Lung (tissue), 12 donors: ENCODE data around the gene RPUSD4. TPM values are rescaled to one million over a fixed set of nuclear protein-coding genes. Genes with fewer than 3 reads are reported as not detected.
"Not testable (repeated sequence)": the region's sequence is repeated elsewhere in the genome, so short reads cannot be mapped to it uniquely, and the experiment has no call there.

Source experiments
- ATAC-seq: fragments of 200-7000 bp; cut with Tn5 transposase; one replicate; pipeline ENCODE4 v1.9.1; 2020; ENCODE audit warnings: moderate number of reproducible peaks; ENCODE audit not compliant: insufficient read depth, low FRiP score
- DNase-seq, 3 donors: peaks; one replicate each; pipeline ENCODE4 v3.0.0-alpha.2; 2013 to 2017
- H3K27ac ChIP-seq, 2 donors: one replicate each; pipeline ENCODE4 v1.5.1; 2013; ENCODE audit warnings: mild to moderate bottlenecking in 2 of 2, moderate library complexity in 2 of 2, control low read depth in 1 of 2, inconsistent platforms in 1 of 2, low read depth in 1 of 2, low read length in 1 of 2
- H3K27me3 ChIP-seq, 3 donors: one replicate each; pipeline ENCODE4 v1.5.1; 2013; ENCODE audit warnings: low read length in 2 of 3; ENCODE audit not compliant: control insufficient read depth in 3 of 3, insufficient read depth in 3 of 3
- H3K36me3 ChIP-seq, 4 donors: one replicate each; pipeline ENCODE4 v1.5.1; 2013; ENCODE audit warnings: low read length in 4 of 4, mild to moderate bottlenecking in 1 of 4, moderate library complexity in 1 of 4; ENCODE audit not compliant: control insufficient read depth in 4 of 4, insufficient read depth in 4 of 4
- H3K4me1 ChIP-seq, 5 donors: one replicate each; pipeline ENCODE4 v1.5.1; 2013; ENCODE audit warnings: low read length in 5 of 5, mild to moderate bottlenecking in 2 of 5, moderate library complexity in 1 of 5; ENCODE audit not compliant: control insufficient read depth in 5 of 5, insufficient read depth in 5 of 5
- H3K4me3 ChIP-seq: one replicate; pipeline ENCODE4 v1.5.1; 2013; ENCODE audit warnings: mild to moderate bottlenecking, control low read depth, moderate library complexity
- H3K9ac ChIP-seq, 2 donors: one replicate each; pipeline ENCODE4 v1.5.1; 2013; ENCODE audit warnings: low read length in 2 of 2, control low read depth in 1 of 2; ENCODE audit not compliant: insufficient read depth in 1 of 2
- H3K9me3 ChIP-seq, 4 donors: one replicate each; pipeline ENCODE4 v1.5.1; 2013; ENCODE audit warnings: low read length in 3 of 4, mild to moderate bottlenecking in 1 of 4, moderate library complexity in 1 of 4; ENCODE audit not compliant: control insufficient read depth in 4 of 4, insufficient read depth in 3 of 4
- WGBS, 2 donors: extraction: QIAGEN DNeasy Blood & Tissue Kit; methylation state at CpG; one replicate each; pipeline ENCODE4 v1.1.7; 2013; 5-methylcytosine and 5-hydroxymethylcytosine counted together
- polyA plus RNA-seq, 2 donors: library from polyadenylated mRNA; stranded (reverse); fragments of 200-250 nt; gene quantifications; one replicate each; pipeline ENCODE4 v1.2.1, GENCODE V29; 2013
- total RNA-seq, 2 donors: library from RNA; depleted of rRNA in 1 of 2; stranded (reverse); fragments of >200 nt in 1 of 2; gene quantifications; one replicate each; pipeline ENCODE4 v1.2.1, GENCODE V29; 2014 to 2021
- TF ChIP-seq, protein P1 (sequence below): IDR thresholded peaks from 2 replicates; pipeline ENCODE4 v1.5.1; 2012; ENCODE audit warnings: mild to moderate bottlenecking; ENCODE audit errors: control extremely low read depth, extremely low read depth
- donor health status: control.
- donor health status: control.
- donor health status: Bipolar disorder and iron deficiency.
- donor health status: healthy.
- donor health status: DM: yes; HTN: yes; CAD: no.

RPUSD4 gene
- total and polyA plus RNA-seq, 4 donors = 13.3 to 27.8 (median 19.8) TPM

DNA sequence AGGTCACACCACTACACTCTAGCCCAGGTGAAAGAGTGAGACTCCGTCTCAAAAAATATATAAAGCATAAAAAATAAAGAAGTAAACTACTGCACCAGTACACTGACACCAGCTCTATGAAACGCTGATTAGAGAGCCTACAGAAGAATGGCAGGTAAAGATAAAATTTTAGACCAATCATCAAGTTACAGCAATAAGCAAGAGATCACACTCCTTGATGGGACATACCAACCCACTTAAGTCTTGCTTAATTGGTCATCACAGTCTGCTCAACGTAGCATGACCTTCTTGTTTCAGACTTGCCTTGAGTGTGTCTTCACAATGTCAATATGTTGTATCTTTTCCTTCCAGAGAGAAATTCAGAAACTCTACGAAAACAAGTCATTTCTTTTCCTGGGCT, 44.8 kb upstream of the RPUSD4 start:
- H3K36me3 ChIP-seq = peaks cover 5 to 17% (median 9%) of the 10 kb centered on the region in 4 donors

DNA sequence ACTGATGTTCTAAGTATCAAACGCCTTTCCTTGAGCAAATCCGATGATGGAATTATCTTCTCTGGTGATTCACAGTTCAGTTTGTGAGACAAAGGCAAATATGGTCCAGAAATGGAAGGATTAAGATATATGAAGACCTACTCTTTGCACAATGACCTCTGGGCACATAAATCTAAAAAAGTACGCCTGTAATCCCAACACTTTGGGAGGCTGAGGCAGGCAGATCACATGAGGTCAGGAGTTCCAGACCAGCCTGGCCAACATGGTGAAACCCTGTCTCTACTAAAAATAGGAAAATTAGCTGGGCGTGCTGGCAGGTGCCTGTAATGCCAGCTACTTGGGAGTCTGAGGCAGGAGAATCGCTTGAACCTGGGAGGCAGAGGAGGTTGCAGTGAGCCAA, 44.1 kb upstream of the RPUSD4 start:
- not testable (repeated sequence) for H3K9me3 ChIP-seq, H3K9ac ChIP-seq, DNase-seq, H3K4me3 ChIP-seq, H3K27me3 ChIP-seq, H3K4me1 ChIP-seq, ATAC-seq, H3K27ac ChIP-seq
- 97 to 98% methylated on average over 5 of the region's 5 CpGs for WGBS, 2 donors
- peaks cover 5 to 17% (median 9%) of the 10 kb centered on the region in 4 donors for H3K36me3 ChIP-seq

More for the DNA sequence above, 44.8 kb upstream of the RPUSD4 start:
- H3K4me3 ChIP-seq = no peak overlapping the region
- H3K9ac ChIP-seq = no peak overlapping the region
- H3K27me3 ChIP-seq = no peaks in the 10 kb centered on the region
- TF ChIP-seq, protein P1, sequence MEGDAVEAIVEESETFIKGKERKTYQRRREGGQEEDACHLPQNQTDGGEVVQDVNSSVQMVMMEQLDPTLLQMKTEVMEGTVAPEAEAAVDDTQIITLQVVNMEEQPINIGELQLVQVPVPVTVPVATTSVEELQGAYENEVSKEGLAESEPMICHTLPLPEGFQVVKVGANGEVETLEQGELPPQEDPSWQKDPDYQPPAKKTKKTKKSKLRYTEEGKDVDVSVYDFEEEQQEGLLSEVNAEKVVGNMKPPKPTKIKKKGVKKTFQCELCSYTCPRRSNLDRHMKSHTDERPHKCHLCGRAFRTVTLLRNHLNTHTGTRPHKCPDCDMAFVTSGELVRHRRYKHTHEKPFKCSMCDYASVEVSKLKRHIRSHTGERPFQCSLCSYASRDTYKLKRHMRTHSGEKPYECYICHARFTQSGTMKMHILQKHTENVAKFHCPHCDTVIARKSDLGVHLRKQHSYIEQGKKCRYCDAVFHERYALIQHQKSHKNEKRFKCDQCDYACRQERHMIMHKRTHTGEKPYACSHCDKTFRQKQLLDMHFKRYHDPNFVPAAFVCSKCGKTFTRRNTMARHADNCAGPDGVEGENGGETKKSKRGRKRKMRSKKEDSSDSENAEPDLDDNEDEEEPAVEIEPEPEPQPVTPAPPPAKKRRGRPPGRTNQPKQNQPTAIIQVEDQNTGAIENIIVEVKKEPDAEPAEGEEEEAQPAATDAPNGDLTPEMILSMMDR = no peak
- DNase-seq (no peak), ATAC-seq (no peak)
- H3K4me1 ChIP-seq = no peaks in the 10 kb centered on the region
- no peaks in the 10 kb centered on the region for H3K9me3 ChIP-seq
- H3K27ac ChIP-seq = no peak overlapping the region
- 94% methylated on average over 4 of the region's 4 CpGs for WGBS, 2 donors

DNA sequence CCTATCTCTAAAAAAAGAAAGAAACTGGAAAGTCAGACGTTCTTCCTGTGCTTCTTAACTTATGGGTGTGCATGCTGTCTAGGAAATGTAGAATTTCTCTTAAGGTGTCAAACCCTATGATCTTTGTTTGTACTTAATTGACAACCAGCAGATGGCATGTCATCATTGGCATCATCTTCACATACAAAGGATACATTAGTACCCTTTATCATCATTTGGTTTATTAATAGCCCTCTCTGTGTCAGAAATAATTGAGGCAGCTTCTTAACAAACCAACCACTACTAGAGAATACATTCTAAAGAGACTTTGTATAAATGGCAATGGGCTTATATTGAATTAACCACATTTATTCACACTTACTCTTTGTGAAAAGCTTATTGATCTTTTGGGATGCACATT, 43.4 kb upstream of the RPUSD4 start:
- Histone ChIP-seq H3K27ac (no peak overlapping the region), H3K4me1 (no peaks in the 10 kb centered on the region), H3K4me3 (no peak overlapping the region), H3K9me3 (no peaks in the 10 kb centered on the region), H3K27me3 (no peaks in the 10 kb centered on the region), H3K36me3 (peaks cover 5 to 17% (median 9%) of the 10 kb centered on the region in 4 donors), H3K9ac (no peak overlapping the region)
- DNase-seq = no peak
- whole genome bisulfite sequencing, 2 donors = 56 to 78% methylated on average over 1 of the region's 1 CpG
- TF ChIP-seq, protein P1 = no peak
- ATAC-seq = no peak

DNA sequence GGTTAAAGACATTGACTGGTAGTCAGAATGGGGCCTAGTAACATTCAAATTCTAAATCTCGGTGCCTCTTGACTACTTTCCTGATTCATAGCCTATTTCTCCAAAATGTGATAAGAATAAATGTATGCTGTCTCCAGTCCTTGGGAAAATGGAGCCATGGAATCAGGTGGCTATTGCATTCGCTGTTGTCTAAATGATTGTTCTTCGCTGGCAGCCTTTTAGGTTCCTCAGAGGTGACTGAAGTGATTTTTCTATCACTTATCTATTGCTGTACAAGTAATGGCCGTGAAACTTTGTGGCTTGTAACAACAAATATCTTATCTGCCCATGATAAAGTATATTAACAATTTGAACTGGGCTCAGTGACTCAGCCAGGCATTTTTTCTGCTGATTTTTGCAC, 41.8 kb upstream of the RPUSD4 start:
- H3K27me3 ChIP-seq = no peaks in the 10 kb centered on the region
- H3K4me3 ChIP-seq = no peak overlapping the region
- no peak for DNase-seq
- H3K36me3 ChIP-seq = peaks cover 5 to 19% (median 9%) of the 10 kb centered on the region in 4 donors
- 89 to 97% methylated on average over 4 of the region's 4 CpGs for WGBS, 2 donors
- H3K9ac ChIP-seq = no peak overlapping the region
- no peaks in the 10 kb centered on the region for H3K9me3 ChIP-seq
- H3K4me1 ChIP-seq = no peaks in the 10 kb centered on the region
- no peak overlapping the region for H3K27ac ChIP-seq
- ATAC-seq = no peak
- TF ChIP-seq, protein P1 = no peak
